Measurements from ENCODE around the gene FBXL12.
"Not testable (repeated sequence)": the region's sequence is repeated elsewhere in the genome, so short reads cannot be mapped to it uniquely, and the experiment has no call there.

The FBXL12 gene

GRCh38 chr19:9791552-9792205, 27.2 kb downstream of the FBXL12 start:
- DNase-seq = peak; percentile 80

DNA sequence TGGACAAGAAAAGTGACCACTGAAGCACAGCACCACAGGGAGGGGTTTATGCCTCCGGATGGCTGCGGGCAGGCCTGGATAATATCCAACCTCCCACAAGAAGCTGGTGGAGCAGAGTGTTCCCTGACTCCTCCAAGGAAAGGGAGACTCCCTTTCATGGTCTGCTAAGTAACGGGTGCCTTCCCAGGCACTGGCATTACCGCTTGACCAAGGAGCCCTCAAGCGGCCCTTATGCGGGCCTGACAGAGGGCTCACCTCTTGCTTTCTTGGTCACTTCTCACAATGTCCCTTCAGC, 27.9 kb downstream of the FBXL12 start:
- DNase-seq = not testable (repeated sequence)

DNA sequence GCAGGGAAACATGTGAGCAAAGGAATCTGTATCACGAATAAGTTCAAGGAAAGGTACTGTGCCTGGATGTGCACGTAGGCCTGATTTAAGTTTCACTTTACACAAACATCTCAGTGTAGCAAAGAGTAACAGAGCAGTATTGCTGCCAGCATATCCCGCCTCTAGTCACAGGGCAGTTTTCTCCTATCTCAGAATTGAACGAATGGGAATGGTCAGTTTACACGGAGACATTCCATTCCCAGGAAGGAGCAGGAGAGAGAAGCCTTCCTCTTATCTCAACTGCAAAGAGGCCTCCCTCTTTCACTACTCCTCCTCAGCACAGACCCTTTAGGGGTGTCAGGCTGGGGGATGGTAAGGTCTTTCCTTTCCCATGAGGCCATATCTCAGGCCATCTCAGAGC, 29.3 kb downstream of the FBXL12 start:
- DNase-seq = not testable (repeated sequence)

DNA sequence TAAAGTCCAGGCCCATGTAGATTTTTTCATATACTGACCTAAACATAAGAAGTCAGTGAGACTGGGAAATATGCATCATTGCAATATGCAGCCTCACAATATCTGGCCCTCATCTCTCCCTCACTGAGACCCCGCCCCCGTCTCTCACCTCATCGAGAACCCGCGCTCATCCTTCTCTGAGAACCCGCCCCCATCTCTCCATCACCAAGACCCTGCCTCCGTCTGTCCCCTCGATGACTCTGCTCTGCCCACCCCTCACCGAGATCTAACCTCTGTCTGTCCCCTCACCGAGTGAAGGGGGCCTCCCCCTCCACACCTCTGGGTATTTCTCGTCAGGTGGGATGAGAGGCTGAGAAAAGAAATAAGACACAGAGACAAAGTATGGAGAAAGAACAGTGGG, 29.8 kb downstream of the FBXL12 start:
- no peak for DNase-seq

DNA sequence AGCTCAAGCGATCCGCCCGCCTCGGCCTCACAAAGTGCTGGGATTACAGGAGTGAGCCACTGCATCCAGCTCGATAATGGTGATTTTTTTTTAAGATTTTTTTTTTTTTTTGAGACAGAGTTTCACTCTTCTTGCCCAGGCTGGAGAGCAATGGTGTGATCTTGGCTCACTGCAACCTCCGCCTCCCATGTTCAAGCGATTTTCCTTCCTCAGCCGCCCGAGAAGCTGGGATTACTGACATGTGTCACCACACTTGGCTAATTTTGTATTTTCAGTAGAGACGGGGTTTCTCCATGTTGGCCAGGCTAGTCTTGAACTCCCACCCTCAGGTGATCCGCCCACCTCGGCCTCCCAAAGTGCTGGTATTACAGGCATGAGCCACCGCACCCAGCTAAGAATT, 30.3 kb downstream of the FBXL12 start:
- not testable (repeated sequence) for DNase-seq

DNA sequence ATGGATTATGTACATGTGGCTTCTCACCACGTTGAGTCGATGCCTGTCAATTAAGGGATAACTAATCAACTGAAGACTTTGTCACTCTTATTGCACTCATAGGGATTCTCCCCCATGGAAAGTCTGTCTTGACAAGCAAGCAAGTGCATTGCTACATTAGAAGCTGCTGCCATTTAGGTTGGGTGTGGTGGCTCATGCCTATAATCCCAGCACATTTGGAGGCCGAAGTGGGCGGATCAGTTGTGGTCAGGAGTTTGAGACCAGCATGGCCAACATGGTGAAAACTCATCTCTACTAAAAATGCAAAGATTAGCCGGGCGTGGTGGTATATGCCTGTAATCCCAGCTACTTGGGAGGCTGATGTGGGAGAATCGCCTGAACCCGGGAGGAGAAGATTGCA, 32.1 kb downstream of the FBXL12 start:
- no peak for DNase-seq

GRCh38 chr19:9786342-9786741, 32.5 kb downstream of the FBXL12 start:
- DNase-seq = no peak

- DNase-seq = peak; percentile 98
Observed at GRCh38 chr19:9785367-9786331, 33.2 kb downstream of the FBXL12 start.

GRCh38 chr19:9784163-9784496, 34.7 kb downstream of the FBXL12 start:
- not testable (repeated sequence) for DNase-seq

- DNase-seq = no peak
Observed at GRCh38 chr19:9782338-9782737, 36.5 kb downstream of the FBXL12 start.

DNA sequence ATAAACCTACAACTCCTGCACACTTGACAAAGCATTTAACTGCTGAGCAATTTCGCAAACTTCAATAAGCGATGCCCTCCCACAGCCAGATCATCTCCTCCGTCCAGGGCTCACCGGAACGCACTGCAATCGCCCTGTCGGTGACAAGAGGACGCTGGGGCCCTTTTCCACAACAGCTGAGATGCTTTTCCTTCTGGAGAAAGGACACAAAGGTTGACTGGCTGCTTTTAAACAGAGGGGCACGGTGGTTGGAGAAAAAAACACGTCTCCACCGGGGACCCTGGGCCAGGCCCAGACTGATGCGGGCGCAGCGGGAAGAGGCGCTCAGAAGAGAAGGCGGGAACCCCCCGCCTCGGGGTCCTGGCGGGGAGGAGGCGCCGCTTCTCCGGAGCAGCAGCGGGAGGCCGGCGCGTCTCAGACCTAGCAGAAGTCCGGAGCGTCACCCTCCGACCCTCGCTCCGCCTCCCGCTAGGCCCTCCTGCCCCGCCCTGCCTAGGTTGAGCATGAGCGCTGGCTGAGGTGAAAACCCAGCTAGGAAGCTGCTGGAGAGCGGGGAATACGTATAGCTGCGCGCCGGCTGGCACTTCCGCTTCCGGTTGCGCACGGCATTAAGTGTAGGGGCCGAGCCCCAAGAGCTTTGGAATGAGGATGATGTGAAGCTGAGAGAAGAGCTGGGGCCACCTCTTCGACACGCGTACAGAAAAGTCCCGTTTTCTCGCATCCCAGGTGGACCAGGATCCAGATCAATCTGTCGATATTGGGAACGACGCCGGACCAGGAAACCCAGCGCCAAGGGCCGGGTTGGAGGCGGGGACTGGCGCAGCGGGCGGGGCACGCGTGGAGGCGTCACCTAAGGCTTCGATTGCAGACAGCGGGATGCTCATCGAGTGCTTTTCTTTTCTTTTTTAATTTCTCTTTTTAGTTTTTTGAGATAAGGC, 50.4 kb downstream of the FBXL12 start, which contains the start of gene ZNF846:
Gene ZNF846, minus strand, starts transcription at position 564 of the 938 bp plus-strand sequence. CDS start 3,788 bp downstream, outside the sequence.
- DNase-seq = peak; percentile 93
